Measurements from ENCODE around the gene TMEM82.

Gene TMEM82

GRCh38 chr1:15732686-15733081, 9.6 kb upstream of the TMEM82 start:
- in situ Hi-C loops (cut with HindIII; ENCODE audit: low pct_ligation_motif_present, low pct_unique_long_range_greater_than_20kb, low sequenced_read_pairs): no loop called here
- DNase-seq: no peak

- in situ Hi-C loops (cut with HindIII; ENCODE audit: low pct_ligation_motif_present, low pct_unique_long_range_greater_than_20kb, low sequenced_read_pairs): no loop called here
- DNase-seq: no peak
Observed at GRCh38 chr1:15733218-15733725, 9.0 kb upstream of the TMEM82 start.

- in situ Hi-C loops (cut with HindIII; ENCODE audit: low pct_ligation_motif_present, low pct_unique_long_range_greater_than_20kb, low sequenced_read_pairs): no loop called here
- DNase-seq: no peak
Observed at GRCh38 chr1:15733726-15734226, 8.5 kb upstream of the TMEM82 start.

GRCh38 chr1:15734296-15734695, 8.0 kb upstream of the TMEM82 start:
- DNase-seq: no peak
- in situ Hi-C loops (cut with HindIII; ENCODE audit: low pct_ligation_motif_present, low pct_unique_long_range_greater_than_20kb, low sequenced_read_pairs): no loop called here

GRCh38 chr1:15734901-15735300, 7.4 kb upstream of the TMEM82 start:
- no peak for DNase-seq
- in situ Hi-C loops (cut with HindIII; ENCODE audit: low pct_ligation_motif_present, low pct_unique_long_range_greater_than_20kb, low sequenced_read_pairs): no loop called here

- in situ Hi-C loops (cut with HindIII; ENCODE audit: low pct_ligation_motif_present, low pct_unique_long_range_greater_than_20kb, low sequenced_read_pairs): no loop called here
- no peak for DNase-seq
Observed at GRCh38 chr1:15735304-15736037, 6.8 kb upstream of the TMEM82 start.

- no peak for DNase-seq
- in situ Hi-C loops (cut with HindIII; ENCODE audit: low pct_ligation_motif_present, low pct_unique_long_range_greater_than_20kb, low sequenced_read_pairs): no loop called here
Observed at GRCh38 chr1:15736038-15736891, 6.0 kb upstream of the TMEM82 start, which contains the start of gene SLC25A34. SLC25A34 (plus strand) TSS chr1:15736258; CDS start chr1:15736486, 228 bp downstream.

GRCh38 chr1:15736892-15737261, 5.4 kb upstream of the TMEM82 start:
- in situ Hi-C loops (cut with HindIII; ENCODE audit: low pct_ligation_motif_present, low pct_unique_long_range_greater_than_20kb, low sequenced_read_pairs): no loop called here
- no peak for DNase-seq

- in situ Hi-C loops (cut with HindIII; ENCODE audit: low pct_ligation_motif_present, low pct_unique_long_range_greater_than_20kb, low sequenced_read_pairs): no loop called here
- DNase-seq: no peak
Observed at GRCh38 chr1:15737324-15738319, 4.7 kb upstream of the TMEM82 start.

- in situ Hi-C loops (cut with HindIII; ENCODE audit: low pct_ligation_motif_present, low pct_unique_long_range_greater_than_20kb, low sequenced_read_pairs): no loop called here
- DNase-seq: no peak
Observed at GRCh38 chr1:15738416-15739113, 3.7 kb upstream of the TMEM82 start.

GRCh38 chr1:15739259-15739658, 3.0 kb upstream of the TMEM82 start:
- in situ Hi-C loops (cut with HindIII; ENCODE audit: low pct_ligation_motif_present, low pct_unique_long_range_greater_than_20kb, low sequenced_read_pairs): no loop called here
- no peak for DNase-seq

GRCh38 chr1:15739745-15740144, 2.6 kb upstream of the TMEM82 start:
- in situ Hi-C loops (cut with HindIII; ENCODE audit: low pct_ligation_motif_present, low pct_unique_long_range_greater_than_20kb, low sequenced_read_pairs): no loop called here
- DNase-seq: no peak

GRCh38 chr1:15740924-15741850, 1.1 kb upstream of the TMEM82 start:
- peak; percentile 69 for DNase-seq
- in situ Hi-C loops (cut with HindIII; ENCODE audit: low pct_ligation_motif_present, low pct_unique_long_range_greater_than_20kb, low sequenced_read_pairs): no loop called here

GRCh38 chr1:15744122-15744679, 1.9 kb downstream of the TMEM82 start:
- no peak for DNase-seq
- in situ Hi-C loops (cut with HindIII; ENCODE audit: low pct_ligation_motif_present, low pct_unique_long_range_greater_than_20kb, low sequenced_read_pairs): no loop called here

- no peak for DNase-seq
- in situ Hi-C loops (cut with HindIII; ENCODE audit: low pct_ligation_motif_present, low pct_unique_long_range_greater_than_20kb, low sequenced_read_pairs): no loop called here
Observed at GRCh38 chr1:15747378-15747777, 5.1 kb downstream of the TMEM82 start.

GRCh38 chr1:15748264-15748663, 6.0 kb downstream of the TMEM82 start:
- in situ Hi-C loops (cut with HindIII; ENCODE audit: low pct_ligation_motif_present, low pct_unique_long_range_greater_than_20kb, low sequenced_read_pairs): no loop called here

More at GRCh38 chr1:15748264-15748663, 6.0 kb downstream of the TMEM82 start:
- no peak for DNase-seq
